IPS-18a (cell line): ENCODE results near the gene KIF16B.
"Not testable (repeated sequence)": the region's sequence is repeated elsewhere in the genome, so short reads cannot be mapped to it uniquely, and the experiment has no call there.

Experiments used
- H3K27ac ChIP-seq: one replicate; pipeline ENCODE4 v1.5.1; 2013; ENCODE audit warnings: low read length
- H3K27me3 ChIP-seq: one replicate; pipeline ENCODE4 v1.6.1; 2013; ENCODE audit warnings: mild to moderate bottlenecking, low read length; ENCODE audit not compliant: control insufficient read depth, insufficient read depth
- H3K36me3 ChIP-seq: one replicate; pipeline ENCODE4 v1.6.1; 2013; ENCODE audit warnings: low read depth, low read length; ENCODE audit not compliant: control insufficient read depth
- H3K4me1 ChIP-seq: one replicate; pipeline ENCODE4 v1.6.1; 2013; ENCODE audit warnings: low read depth, low read length; ENCODE audit not compliant: control insufficient read depth
- H3K4me3 ChIP-seq: one replicate; pipeline ENCODE4 v1.5.1; 2013; ENCODE audit warnings: low read length
- H3K9ac ChIP-seq: one replicate; pipeline ENCODE4 v1.6.1; 2013; ENCODE audit warnings: mild to moderate bottlenecking, low read length, moderate library complexity
- H3K9me3 ChIP-seq: one replicate; pipeline ENCODE4 v1.6.1; 2013; ENCODE audit warnings: low read depth, low read length; ENCODE audit not compliant: control insufficient read depth

KIF16B gene

GRCh38 chr20:16569246-16570153, 3.7 kb downstream of the KIF16B start:
- Histone ChIP-seq H3K4me1 (peaks cover 15% of the 10 kb centered on the region), H3K36me3 (no peaks in the 10 kb centered on the region), H3K27ac (no peak overlapping the region), H3K4me3 (no peak overlapping the region), H3K27me3 (peaks cover 3% of the 10 kb centered on the region), H3K9me3 (no peaks in the 10 kb centered on the region), H3K9ac (no peak overlapping the region)

DNA sequence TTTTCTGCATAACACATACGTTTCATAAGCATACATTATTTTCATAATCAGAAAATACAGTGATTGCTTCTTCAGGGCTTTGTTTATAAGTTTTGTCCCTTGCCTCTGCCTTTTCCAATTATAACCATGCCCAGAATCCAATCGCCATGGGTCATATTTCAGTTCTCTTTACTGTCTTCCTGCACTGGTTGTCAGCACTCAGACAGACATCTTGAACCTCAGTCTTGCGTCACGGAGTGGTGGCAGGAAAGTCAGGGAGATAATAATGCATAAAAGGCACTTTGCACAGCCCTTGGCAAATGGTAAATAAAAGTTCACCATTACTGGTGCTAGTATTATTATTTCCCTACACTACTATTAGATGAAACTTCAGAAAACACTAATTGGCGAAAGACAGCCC, 7.2 kb downstream of the KIF16B start:
- Histone ChIP-seq H3K9me3 (no peaks in the 10 kb centered on the region), H3K27me3 (no peaks in the 10 kb centered on the region), H3K4me1 (peaks cover 12% of the 10 kb centered on the region), H3K36me3 (no peaks in the 10 kb centered on the region), H3K27ac (no peak overlapping the region), H3K4me3 (no peak overlapping the region), H3K9ac (no peak overlapping the region)

GRCh38 chr20:16564079-16564478, 9.2 kb downstream of the KIF16B start:
- not testable (repeated sequence) for H3K27ac ChIP-seq, H3K4me3 ChIP-seq, H3K9ac ChIP-seq, H3K9me3 ChIP-seq, H3K36me3 ChIP-seq, H3K27me3 ChIP-seq
- peaks cover 12% of the 10 kb centered on the region for H3K4me1 ChIP-seq

- no peaks in the 10 kb centered on the region for H3K27me3 ChIP-seq
- H3K36me3 ChIP-seq, result no peaks in the 10 kb centered on the region
- no peaks in the 10 kb centered on the region for H3K9me3 ChIP-seq
- no peak overlapping the region for H3K9ac ChIP-seq
- H3K4me1 ChIP-seq, result peaks cover 12% of the 10 kb centered on the region
- H3K27ac ChIP-seq, result no peak overlapping the region
- H3K4me3 ChIP-seq, result no peak overlapping the region
Measured at GRCh38 chr20:16563066-16563806, 10.0 kb downstream of the KIF16B start.

GRCh38 chr20:16562259-16562658, 11.0 kb downstream of the KIF16B start:
- no peak overlapping the region for H3K27ac ChIP-seq
- H3K36me3 ChIP-seq, result no peaks in the 10 kb centered on the region
- no peaks in the 10 kb centered on the region for H3K27me3 ChIP-seq
- H3K4me1 ChIP-seq, result peaks cover 12% of the 10 kb centered on the region
- no peak overlapping the region for H3K4me3 ChIP-seq
- no peaks in the 10 kb centered on the region for H3K9me3 ChIP-seq
- H3K9ac ChIP-seq, result no peak overlapping the region

DNA sequence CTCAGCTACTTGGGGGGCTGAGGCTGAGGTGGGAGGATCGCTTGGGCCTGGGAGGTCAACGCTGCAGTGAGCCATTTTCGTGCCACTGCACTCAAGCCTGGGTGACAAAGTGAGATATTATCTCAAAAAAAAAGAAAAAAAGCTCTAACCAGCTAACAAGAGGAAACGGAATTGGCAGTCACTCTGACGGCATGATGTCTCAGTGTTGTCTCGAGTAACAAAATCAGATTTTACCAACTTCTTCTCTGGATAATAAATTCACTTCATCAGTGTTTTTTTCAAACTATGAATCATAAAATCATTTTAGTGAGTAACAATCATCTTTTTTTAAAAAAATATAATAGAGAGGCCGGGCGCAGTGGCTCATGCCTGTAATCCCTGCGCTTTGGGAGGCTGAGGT, 12.6 kb downstream of the KIF16B start:
- H3K27ac ChIP-seq, result no peak overlapping the region
- peaks cover 7% of the 10 kb centered on the region for H3K4me1 ChIP-seq
- no peaks in the 10 kb centered on the region for H3K9me3 ChIP-seq
- no peaks in the 10 kb centered on the region for H3K36me3 ChIP-seq
- H3K9ac ChIP-seq, result no peak overlapping the region
- H3K27me3 ChIP-seq, result no peaks in the 10 kb centered on the region
- no peak overlapping the region for H3K4me3 ChIP-seq

- no peak overlapping the region for H3K9ac ChIP-seq
- H3K27ac ChIP-seq, result no peak overlapping the region
- H3K36me3 ChIP-seq, result no peaks in the 10 kb centered on the region
- H3K4me3 ChIP-seq, result no peak overlapping the region
- peaks cover 3% of the 10 kb centered on the region for H3K4me1 ChIP-seq
- H3K27me3 ChIP-seq, result no peaks in the 10 kb centered on the region
- H3K9me3 ChIP-seq, result no peaks in the 10 kb centered on the region
Measured at GRCh38 chr20:16560216-16560615, 13.0 kb downstream of the KIF16B start.

GRCh38 chr20:16556301-16556700, 16.9 kb downstream of the KIF16B start:
- Histone ChIP-seq H3K9me3 (no peaks in the 10 kb centered on the region), H3K27me3 (no peaks in the 10 kb centered on the region), H3K4me3 (no peak overlapping the region), H3K27ac (no peak overlapping the region), H3K36me3 (no peaks in the 10 kb centered on the region), H3K9ac (no peak overlapping the region), H3K4me1 (no peaks in the 10 kb centered on the region)

DNA sequence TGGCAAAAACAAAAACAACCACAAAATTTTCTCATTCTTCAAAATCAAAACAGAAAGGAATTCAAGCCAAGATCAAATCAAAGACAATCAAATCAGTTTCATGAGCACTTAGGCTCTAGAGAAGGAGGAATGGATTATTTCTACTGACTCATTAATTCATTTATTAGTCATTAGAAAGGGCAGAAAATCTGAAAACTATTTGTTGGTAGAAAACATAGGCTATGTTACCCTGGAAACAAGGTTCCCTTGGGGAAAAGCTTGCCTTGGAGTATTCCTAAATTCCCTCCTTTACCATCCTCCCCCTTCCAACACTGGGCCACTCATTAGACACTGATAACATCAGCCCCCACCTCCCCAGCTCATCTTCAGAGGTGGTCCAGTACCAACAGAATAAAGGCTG, 17.5 kb downstream of the KIF16B start:
- no peaks in the 10 kb centered on the region for H3K4me1 ChIP-seq
- no peak overlapping the region for H3K4me3 ChIP-seq
- H3K9me3 ChIP-seq, result no peaks in the 10 kb centered on the region
- no peaks in the 10 kb centered on the region for H3K36me3 ChIP-seq
- H3K27me3 ChIP-seq, result no peaks in the 10 kb centered on the region
- H3K9ac ChIP-seq, result no peak overlapping the region
- no peak overlapping the region for H3K27ac ChIP-seq

DNA sequence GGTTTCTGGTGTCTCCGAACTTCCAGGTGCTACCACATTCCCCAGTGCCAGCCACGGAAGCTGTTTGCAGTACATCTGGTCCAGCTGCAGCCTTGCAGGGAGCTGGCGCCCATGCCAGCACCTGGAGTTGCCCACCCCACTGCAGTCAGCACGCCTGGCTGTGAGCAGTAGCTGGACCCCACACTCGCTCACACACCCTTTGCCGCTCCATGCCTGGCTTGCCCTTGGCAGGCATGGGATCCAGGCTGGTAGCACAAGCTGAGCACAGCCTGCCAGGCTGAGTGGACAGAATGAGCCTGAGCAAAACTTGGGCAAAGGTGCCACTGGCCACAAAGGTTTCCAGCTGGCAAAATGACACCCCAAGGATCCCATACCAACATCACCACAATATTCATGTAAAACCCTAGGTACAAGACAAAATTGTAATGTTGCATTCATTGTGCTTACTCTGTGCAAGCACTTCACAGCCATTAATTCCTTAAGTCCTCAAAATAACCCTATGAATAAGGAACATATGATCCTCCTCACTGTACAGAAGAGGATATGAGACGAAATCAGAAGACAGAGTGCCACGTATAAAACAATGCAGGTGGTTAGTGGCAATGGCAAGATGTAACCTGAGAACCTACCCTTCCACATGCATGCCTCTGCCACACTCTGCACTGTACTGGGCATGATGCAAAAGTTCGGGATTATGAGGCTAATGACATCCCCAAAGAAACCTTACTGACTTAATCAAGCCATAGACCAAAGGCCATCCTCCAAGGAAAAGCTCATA, 18.3 kb downstream of the KIF16B start:
- Histone ChIP-seq H3K9me3 (no peaks in the 10 kb centered on the region), H3K27ac (no peak overlapping the region), H3K27me3 (no peaks in the 10 kb centered on the region), H3K9ac (no peak overlapping the region), H3K4me1 (no peaks in the 10 kb centered on the region), H3K36me3 (no peaks in the 10 kb centered on the region), H3K4me3 (no peak overlapping the region)

DNA sequence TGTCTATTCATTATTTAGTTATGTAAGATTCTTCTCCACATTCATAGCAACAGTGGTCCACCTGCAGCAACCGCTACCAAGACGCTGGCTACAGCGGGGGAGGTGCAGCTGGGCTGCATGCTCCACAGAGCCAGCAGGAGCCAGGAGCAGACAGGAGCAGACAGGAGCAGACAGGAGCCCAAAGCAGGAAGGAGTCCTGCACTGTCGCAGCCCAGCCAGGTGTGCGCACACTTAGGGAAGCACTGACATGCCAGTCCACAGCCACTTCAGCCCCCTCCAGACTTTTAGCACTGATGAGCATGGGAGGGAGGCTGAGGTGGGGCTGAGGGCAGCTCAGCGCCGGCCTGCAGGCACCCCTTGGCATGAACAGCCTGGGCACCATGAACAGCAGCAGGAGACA, 19.6 kb downstream of the KIF16B start:
- Histone ChIP-seq H3K36me3 (no peaks in the 10 kb centered on the region), H3K4me3 (no peak overlapping the region), H3K9me3 (no peaks in the 10 kb centered on the region)

More for the DNA sequence above, 19.6 kb downstream of the KIF16B start:
- H3K9ac ChIP-seq, result no peak overlapping the region
- no peak overlapping the region for H3K27ac ChIP-seq
- no peaks in the 10 kb centered on the region for H3K4me1 ChIP-seq
- H3K27me3 ChIP-seq, result no peaks in the 10 kb centered on the region
